A549 (cell line): ENCODE measurements around the gene ABCG4.

ENCODE experiments used
- CHD2 ChIP-seq: fragments of 150-350 bp; IDR thresholded peaks from 2 replicates; pipeline ENCODE4 v1.6.1; 2014; ENCODE audit warnings: low read length; ENCODE audit not compliant: partially characterized antibody
- CTCF ChIP-seq: fragments of >200 bp; sonication (Bioruptor Twin); formaldehyde crosslinking; IDR thresholded peaks from 3 replicates; pipeline ENCODE4 v1.5.1; 2016
- EHMT2 ChIP-seq: fragments of 200-600 bp; sonication (generic); IDR thresholded peaks from 2 replicates; pipeline ENCODE4 v1.6.1; 2016; ENCODE audit warnings: antibody characterized with exemption, low read depth, mild to moderate bottlenecking, moderate library complexity
- EP300 ChIP-seq, 2 experiments: fragments of >200 bp; sonication (Bioruptor Twin); formaldehyde crosslinking; IDR thresholded peaks; 2 replicates in 1 of 2; 3 replicates in 1 of 2; pipeline ENCODE4 v1.6.1; 2016 to 2017
- GATA3 ChIP-seq: IDR thresholded peaks from 2 replicates; pipeline ENCODE4 v1.6.1; 2012; ENCODE audit warnings: borderline replicate concordance
- HMGXB4 ChIP-seq: fragments of 250-450 bp; sonication (Bioruptor Pico); IDR thresholded peaks from 2 replicates; pipeline ENCODE4 v1.5.0; 2021; ENCODE audit warnings: mild to moderate bottlenecking, moderate library complexity, borderline replicate concordance
- HOXA7 ChIP-seq: fragments of 250-450 bp; sonication (Bioruptor Pico); IDR thresholded peaks from 2 replicates; pipeline ENCODE4 v1.5.0; 2020; ENCODE audit warnings: mild to moderate bottlenecking, moderate library complexity
- JUNB ChIP-seq: fragments of >200 bp; sonication (Bioruptor Twin); formaldehyde crosslinking; IDR thresholded peaks from 2 replicates; pipeline ENCODE4 v1.6.1; 2016
- MAZ ChIP-seq: fragments of 150-350 bp; IDR thresholded peaks from 2 replicates; pipeline ENCODE4 v1.6.1; 2014; ENCODE audit warnings: antibody characterized with exemption, low read depth, low read length, borderline replicate concordance
- POLR2A ChIP-seq: IDR thresholded peaks from 2 replicates; pipeline ENCODE4 v1.6.1; 2012; ENCODE audit warnings: mild to moderate bottlenecking, low read length
- ZNF302 ChIP-seq: fragments of 250-450 bp; sonication (Bioruptor Pico); IDR thresholded peaks from 2 replicates; pipeline ENCODE4 v1.9.0; 2021; ENCODE audit warnings: inconsistent platforms, mild to moderate bottlenecking, moderate library complexity
- TF ChIP-seq, protein P1 (sequence below): fragments of 450-650 bp; IDR thresholded peaks from 2 replicates; pipeline ENCODE4 v1.6.1; 2014; ENCODE audit warnings: antibody characterized with exemption

DNA sequence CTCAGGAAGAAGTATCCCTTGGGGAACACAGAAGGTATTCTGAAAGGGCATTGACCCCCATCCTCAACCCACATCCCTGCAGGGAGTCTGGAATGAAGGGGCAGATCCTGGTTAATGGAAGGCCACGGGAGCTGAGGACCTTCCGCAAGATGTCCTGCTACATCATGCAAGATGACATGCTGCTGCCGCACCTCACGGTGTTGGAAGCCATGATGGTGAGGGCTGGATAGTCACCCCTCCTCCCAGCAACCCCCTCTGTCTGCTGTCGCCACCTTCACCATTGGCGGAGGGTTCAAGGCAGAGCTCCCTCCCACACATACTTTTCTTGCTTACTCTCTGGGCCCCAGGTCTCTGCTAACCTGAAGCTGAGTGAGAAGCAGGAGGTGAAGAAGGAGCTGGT is 5.3 kb downstream of the ABCG4 start:
- TF ChIP-seq EHMT2 = no peak
- no peak for TF ChIP-seq CTCF
- no peak for TF ChIP-seq HOXA7 (CRISPR knock-in tag)
- no peak for TF ChIP-seq CHD2
- no peak for TF ChIP-seq JUNB
- TF ChIP-seq MAZ = no peak
- TF ChIP-seq, protein P1, sequence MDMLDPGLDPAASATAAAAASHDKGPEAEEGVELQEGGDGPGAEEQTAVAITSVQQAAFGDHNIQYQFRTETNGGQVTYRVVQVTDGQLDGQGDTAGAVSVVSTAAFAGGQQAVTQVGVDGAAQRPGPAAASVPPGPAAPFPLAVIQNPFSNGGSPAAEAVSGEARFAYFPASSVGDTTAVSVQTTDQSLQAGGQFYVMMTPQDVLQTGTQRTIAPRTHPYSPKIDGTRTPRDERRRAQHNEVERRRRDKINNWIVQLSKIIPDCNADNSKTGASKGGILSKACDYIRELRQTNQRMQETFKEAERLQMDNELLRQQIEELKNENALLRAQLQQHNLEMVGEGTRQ = no peak
- no peak for TF ChIP-seq POLR2A
- TF ChIP-seq HMGXB4 (CRISPR knock-in tag) = no peak
- no peak for TF ChIP-seq ZNF302 (CRISPR knock-in tag)
- TF ChIP-seq EP300 (IDR thresholded peaks at IDR 0.05) = no peak
- TF ChIP-seq GATA3 = no peak
